ENCODE measurements around the gene UQCRC1. TPM values are rescaled to one million over a fixed set of nuclear protein-coding genes. Genes with fewer than 3 reads are reported as not detected.

The UQCRC1 gene
- total and polyA plus RNA-seq, 2 donors (not counting 1 experiment from before 2014, with no cell fraction given) = 226 to 366 TPM

GRCh38 chr3:48647714-48648113 lies 38.3 kb upstream of the UQCRC1 start:
- H3K27ac ChIP-seq (ENCODE audit: insufficient read depth, low read length) = no peak overlapping the region
- H3K36me3 ChIP-seq (ENCODE audit: control insufficient read depth, insufficient read depth, low read length) = no peaks in the 10 kb centered on the region

GRCh38 chr3:48644898-48645760 lies 35.7 kb upstream of the UQCRC1 start:
- H3K9me3 ChIP-seq (ENCODE audit: control insufficient read depth, insufficient read depth, low read depth, low read length) = no peaks in the 10 kb centered on the region
- no peak overlapping the region for H3K27ac ChIP-seq (ENCODE audit: insufficient read depth, low read length)
- H3K36me3 ChIP-seq (ENCODE audit: control insufficient read depth, insufficient read depth, low read length) = no peaks in the 10 kb centered on the region
- H3K27me3 ChIP-seq (ENCODE audit: control insufficient read depth, insufficient read depth, low read length) = no peaks in the 10 kb centered on the region
- no peak overlapping the region for H3K4me3 ChIP-seq (replicated peaks in 1 of 4; ENCODE audit: control extremely low read depth in 1 of 4, insufficient read depth in 1 of 4, low read depth in 3 of 4, low read length in 4 of 4)
- DNase-seq (ENCODE audit: low read depth in 2 of 2) = no peak
- no peaks in the 10 kb centered on the region for H3K4me1 ChIP-seq (ENCODE audit: control insufficient read depth, extremely low read depth, insufficient read depth, low read length)
- TF ChIP-seq CTCF (conservative IDR thresholded peaks at IDR 0.05 in 1 of 2, IDR thresholded peaks at IDR 0.05 in 1 of 2; ENCODE audit: low read depth in 1 of 2, low read length in 2 of 2) (no peak), EZH2 (IDR thresholded peaks at IDR 0.05; ENCODE audit: low read length, missing control alignments) (no peak)
- H3K9ac ChIP-seq (ENCODE audit: insufficient read depth, low read length) = no peak overlapping the region
- no peaks in the 10 kb centered on the region for H3K79me2 ChIP-seq (ENCODE audit: control insufficient read depth, insufficient read depth, low read length)
- no peaks in the 10 kb centered on the region for H4K20me1 ChIP-seq (ENCODE audit: control insufficient read depth, extremely low read depth, insufficient read depth, low read length)
- H2AFZ ChIP-seq (ENCODE audit: low read length) = no peak overlapping the region
- no peak overlapping the region for H3K4me2 ChIP-seq (ENCODE audit: extremely low read depth, insufficient read depth, low read length)

More at GRCh38 chr3:48647714-48648113, 38.3 kb upstream of the UQCRC1 start:
- Histone ChIP-seq H3K4me2 (ENCODE audit: extremely low read depth, insufficient read depth, low read length) (no peak overlapping the region), H3K4me1 (ENCODE audit: control insufficient read depth, extremely low read depth, insufficient read depth, low read length) (no peaks in the 10 kb centered on the region), H3K9ac (ENCODE audit: insufficient read depth, low read length) (no peak overlapping the region), H3K9me3 (ENCODE audit: control insufficient read depth, insufficient read depth, low read depth, low read length) (no peaks in the 10 kb centered on the region), H3K79me2 (ENCODE audit: control insufficient read depth, insufficient read depth, low read length) (no peaks in the 10 kb centered on the region), H3K27me3 (ENCODE audit: control insufficient read depth, insufficient read depth, low read length) (no peaks in the 10 kb centered on the region), H2AFZ (ENCODE audit: low read length) (no peak overlapping the region), H3K4me3 (replicated peaks in 1 of 4; ENCODE audit: control extremely low read depth in 1 of 4, insufficient read depth in 1 of 4, low read depth in 3 of 4, low read length in 4 of 4) (no peak overlapping the region), H4K20me1 (ENCODE audit: control insufficient read depth, extremely low read depth, insufficient read depth, low read length) (no peaks in the 10 kb centered on the region)
- DNase-seq (ENCODE audit: low read depth in 2 of 2) = no peak
- TF ChIP-seq EZH2 (IDR thresholded peaks at IDR 0.05; ENCODE audit: low read length, missing control alignments) (no peak), CTCF (conservative IDR thresholded peaks at IDR 0.05 in 1 of 2, IDR thresholded peaks at IDR 0.05 in 1 of 2; ENCODE audit: low read depth in 1 of 2, low read length in 2 of 2) (no peak)

GRCh38 chr3:48642605-48643004 lies 33.2 kb upstream of the UQCRC1 start:
- H3K36me3 ChIP-seq (ENCODE audit: control insufficient read depth, insufficient read depth, low read length) = no peaks in the 10 kb centered on the region
- no peak overlapping the region for H3K4me2 ChIP-seq (ENCODE audit: extremely low read depth, insufficient read depth, low read length)
- H3K79me2 ChIP-seq (ENCODE audit: control insufficient read depth, insufficient read depth, low read length) = no peaks in the 10 kb centered on the region
- no peak overlapping the region for H3K9ac ChIP-seq (ENCODE audit: insufficient read depth, low read length)
- H3K27me3 ChIP-seq (ENCODE audit: control insufficient read depth, insufficient read depth, low read length) = no peaks in the 10 kb centered on the region
- DNase-seq (ENCODE audit: low read depth in 2 of 2) = no peak
- no peak for TF ChIP-seq EZH2 (IDR thresholded peaks at IDR 0.05; ENCODE audit: low read length, missing control alignments)
- TF ChIP-seq CTCF (conservative IDR thresholded peaks at IDR 0.05 in 1 of 2, IDR thresholded peaks at IDR 0.05 in 1 of 2; ENCODE audit: low read depth in 1 of 2, low read length in 2 of 2) = no peak
- no peaks in the 10 kb centered on the region for H3K4me1 ChIP-seq (ENCODE audit: control insufficient read depth, extremely low read depth, insufficient read depth, low read length)
- no peaks in the 10 kb centered on the region for H4K20me1 ChIP-seq (ENCODE audit: control insufficient read depth, extremely low read depth, insufficient read depth, low read length)
- no peaks in the 10 kb centered on the region for H3K9me3 ChIP-seq (ENCODE audit: control insufficient read depth, insufficient read depth, low read depth, low read length)
- H3K27ac ChIP-seq (ENCODE audit: insufficient read depth, low read length) = no peak overlapping the region
- H2AFZ ChIP-seq (ENCODE audit: low read length) = no peak overlapping the region
- no peak overlapping the region for H3K4me3 ChIP-seq (replicated peaks in 1 of 4; ENCODE audit: control extremely low read depth in 1 of 4, insufficient read depth in 1 of 4, low read depth in 3 of 4, low read length in 4 of 4)
